Stimulated activated naive B cell treated with anti-CD40 and anti-IgM and Interleukin-4, amounts not matched to agents 10 μg/mL and 1 μg/mL and 100 μg/mL, for 72 hours (primary cell): ENCODE measurements around the gene WDR55.
"Not testable (repeated sequence)": the region's sequence is repeated elsewhere in the genome, so short reads cannot be mapped to it uniquely, and the experiment has no call there.

Experiments used
- ATAC-seq, 2 donors: fragments of 150-1000 bp; cut with Tn5 transposase; replicated peaks; 2 replicates each; pipeline ENCODE4 v1.10.0; 2021; ENCODE audit warnings: moderate library complexity in 1 of 2
- DNase-seq: peaks from one replicate; pipeline ENCODE4 v3.0.0; 2021
- H3K27ac Mint-ChIP-seq: one replicate; pipeline ENCODE4 v1.8.0; 2022; ENCODE audit warnings: mild to moderate bottlenecking, mixed read lengths
- H3K27me3 Mint-ChIP-seq, 2 donors: one replicate each; pipeline ENCODE4 v1.8.0; 2022; ENCODE audit warnings: mixed read lengths in 2 of 2
- H3K36me3 Mint-ChIP-seq, 2 donors: one replicate each; pipeline ENCODE4 v1.8.0; 2022; ENCODE audit warnings: mixed read lengths in 2 of 2, mild to moderate bottlenecking in 1 of 2
- H3K4me1 Mint-ChIP-seq, 2 donors: one replicate each; pipeline ENCODE4 v1.8.0; 2022; ENCODE audit warnings: mixed read lengths in 2 of 2, mild to moderate bottlenecking in 1 of 2
- H3K4me3 Mint-ChIP-seq, 2 donors: one replicate each; pipeline ENCODE4 v1.8.0; 2022; ENCODE audit warnings: mild to moderate bottlenecking in 2 of 2, mixed read lengths in 2 of 2, moderate library complexity in 1 of 2
- H3K9me3 Mint-ChIP-seq, 2 donors: one replicate each; pipeline ENCODE4 v1.8.0; 2022; ENCODE audit warnings: mixed read lengths in 2 of 2, mild to moderate bottlenecking in 1 of 2

The WDR55 gene

DNA sequence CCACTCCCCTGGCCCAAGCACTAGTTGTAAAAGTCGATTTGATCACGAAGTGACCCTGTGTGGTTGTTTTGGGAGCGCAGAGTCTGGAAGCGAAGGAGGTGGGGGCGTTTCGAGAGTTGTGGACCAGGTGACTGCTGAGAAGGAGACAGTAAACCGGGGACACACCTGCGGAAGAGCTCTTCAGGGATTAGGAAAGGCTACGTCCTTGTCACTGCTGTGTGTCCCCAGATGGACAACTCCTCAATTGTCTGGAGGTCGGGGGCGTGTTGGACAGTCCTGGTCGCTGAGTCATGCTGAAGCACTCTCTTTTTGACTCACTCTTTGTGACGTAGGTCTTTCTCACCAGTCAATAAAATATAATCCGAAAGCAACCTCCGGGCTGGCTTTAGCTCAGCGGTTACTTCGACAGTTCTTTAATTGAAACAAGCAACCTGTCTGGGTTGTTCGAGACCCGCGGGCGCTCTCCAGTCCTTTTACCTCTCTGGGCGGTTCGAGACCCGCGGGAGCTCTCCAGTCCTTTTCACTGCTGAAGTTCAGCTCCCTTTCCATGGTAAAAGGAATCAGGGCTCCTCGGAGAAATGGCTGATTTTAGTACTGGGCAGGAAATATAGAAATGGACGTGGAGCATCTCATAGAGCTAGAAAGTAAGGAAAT lies 46.3 kb downstream of the WDR55 start:
- peak overlapping the region; percentile 89 to 93 for H3K4me3 Mint-ChIP-seq
- ATAC-seq (peak; percentile 90), DNase-seq (peak; percentile 91)
- peaks cover 10 to 16% of the 10 kb centered on the region in 2 donors for H3K36me3 Mint-ChIP-seq
- no peaks in the 10 kb centered on the region for H3K9me3 Mint-ChIP-seq
- peaks cover 5% of the 10 kb centered on the region in 2 donors for H3K27me3 Mint-ChIP-seq
- peaks cover 10 to 24% of the 10 kb centered on the region in 2 donors for H3K4me1 Mint-ChIP-seq
- peak overlapping the region; percentile 98 for H3K27ac Mint-ChIP-seq

GRCh38 chr5:140711794-140712193 lies 47.1 kb downstream of the WDR55 start:
- DNase-seq (no peak), ATAC-seq (no peak)
- H3K36me3 Mint-ChIP-seq, result peaks cover 5 to 14% of the 10 kb centered on the region in 2 donors
- H3K4me3 Mint-ChIP-seq, result peak overlapping the region; percentile 89 to 93
- H3K27ac Mint-ChIP-seq, result no peak overlapping the region
- peaks cover 10 to 24% of the 10 kb centered on the region in 2 donors for H3K4me1 Mint-ChIP-seq
- peaks cover 5% of the 10 kb centered on the region in 2 donors for H3K27me3 Mint-ChIP-seq
- H3K9me3 Mint-ChIP-seq, result no peaks in the 10 kb centered on the region

GRCh38 chr5:140713562-140714094 lies 48.9 kb downstream of the WDR55 start:
- no peak for DNase-seq
- Mint-ChIP-seq H3K4me1 (peaks cover 10 to 24% of the 10 kb centered on the region in 2 donors), H3K27me3 (peaks cover 5% of the 10 kb centered on the region in 2 donors), H3K36me3 (peaks cover 3 to 7% of the 10 kb centered on the region in 2 donors), H3K27ac (no peak overlapping the region), H3K9me3 (no peaks in the 10 kb centered on the region), H3K4me3 (no peak overlapping the region)
- no peak for ATAC-seq

GRCh38 chr5:140716238-140716637 lies 51.5 kb downstream of the WDR55 start:
- H3K36me3 Mint-ChIP-seq, H3K27me3 Mint-ChIP-seq, H3K27ac Mint-ChIP-seq, ATAC-seq, H3K4me3 Mint-ChIP-seq, H3K9me3 Mint-ChIP-seq, DNase-seq: not testable (repeated sequence)
- H3K4me1 Mint-ChIP-seq, result peaks cover 4 to 16% of the 10 kb centered on the region in 2 donors

- DNase-seq (no peak), ATAC-seq (no peak)
- Mint-ChIP-seq H3K27me3 (peaks cover 0 to 18% of the 10 kb centered on the region in 2 donors), H3K36me3 (no peaks in the 10 kb centered on the region), H3K9me3 (no peaks in the 10 kb centered on the region), H3K27ac (no peak overlapping the region), H3K4me1 (peaks cover 0 to 8% of the 10 kb centered on the region in 2 donors), H3K4me3 (no peak overlapping the region)
Observed at GRCh38 chr5:140718266-140718592, 53.5 kb downstream of the WDR55 start.

DNA sequence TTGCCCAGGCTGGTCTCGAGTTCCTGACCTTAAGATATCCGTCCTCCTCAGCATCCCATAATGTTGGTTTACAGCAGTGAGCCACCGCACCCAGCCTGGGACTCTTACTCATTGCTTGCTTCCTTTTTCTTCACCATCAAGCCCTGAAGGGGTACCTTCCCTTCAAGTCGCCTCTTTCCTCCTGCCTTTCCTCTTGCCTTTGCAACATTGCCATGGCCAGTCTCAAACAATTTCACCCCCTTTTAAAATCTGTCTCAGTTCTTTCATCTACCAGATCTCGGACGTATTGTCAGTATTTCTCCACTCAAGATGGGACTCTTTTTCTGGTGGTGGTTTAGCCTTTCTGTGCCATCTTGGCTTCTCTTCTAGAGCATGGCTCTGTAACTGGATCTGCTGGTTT lies 56.0 kb downstream of the WDR55 start:
- H3K4me1 Mint-ChIP-seq, result peaks cover 1 to 12% of the 10 kb centered on the region in 2 donors
- H3K4me3 Mint-ChIP-seq, result not testable (repeated sequence)

DNA sequence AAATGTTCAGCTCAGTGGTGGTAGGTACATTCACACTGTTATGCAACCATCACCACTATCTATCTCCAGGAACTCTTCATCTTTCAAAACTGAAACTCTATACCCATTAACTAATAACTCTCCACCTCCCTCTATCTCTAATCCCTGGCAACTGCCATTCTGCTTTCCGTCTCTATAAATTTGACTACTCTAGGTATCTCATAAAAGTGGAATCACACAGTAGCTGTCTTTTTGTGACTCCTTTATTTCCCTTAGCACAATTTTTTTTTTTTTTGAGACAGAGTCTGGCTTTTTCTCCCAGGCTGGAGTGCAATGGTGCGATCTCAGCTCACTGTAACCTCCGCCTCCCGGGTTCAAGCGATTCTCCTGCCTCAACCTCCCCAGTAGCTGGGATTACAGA lies 56.7 kb downstream of the WDR55 start:
- not testable (repeated sequence) for H3K36me3 Mint-ChIP-seq, ATAC-seq, H3K4me3 Mint-ChIP-seq, DNase-seq, H3K27ac Mint-ChIP-seq, H3K9me3 Mint-ChIP-seq
- Mint-ChIP-seq H3K4me1 (peaks cover 3 to 17% of the 10 kb centered on the region in 2 donors), H3K27me3 (peaks cover 11 to 47% of the 10 kb centered on the region in 2 donors)

More for the DNA sequence above, 56.0 kb downstream of the WDR55 start:
- H3K27me3 Mint-ChIP-seq, result peaks cover 7 to 40% of the 10 kb centered on the region in 2 donors
- ATAC-seq, H3K27ac Mint-ChIP-seq, H3K9me3 Mint-ChIP-seq, DNase-seq, H3K36me3 Mint-ChIP-seq: not testable (repeated sequence)
